Measurements from ENCODE around the gene POMT1.
"Not testable (repeated sequence)": the region's sequence is repeated elsewhere in the genome, so short reads cannot be mapped to it uniquely, and the experiment has no call there.

Gene POMT1

GRCh38 chr9:131525643-131526565 lies 23.2 kb downstream of the POMT1 start:
- DNase-seq (ENCODE audit: low read depth), result no peak

DNA sequence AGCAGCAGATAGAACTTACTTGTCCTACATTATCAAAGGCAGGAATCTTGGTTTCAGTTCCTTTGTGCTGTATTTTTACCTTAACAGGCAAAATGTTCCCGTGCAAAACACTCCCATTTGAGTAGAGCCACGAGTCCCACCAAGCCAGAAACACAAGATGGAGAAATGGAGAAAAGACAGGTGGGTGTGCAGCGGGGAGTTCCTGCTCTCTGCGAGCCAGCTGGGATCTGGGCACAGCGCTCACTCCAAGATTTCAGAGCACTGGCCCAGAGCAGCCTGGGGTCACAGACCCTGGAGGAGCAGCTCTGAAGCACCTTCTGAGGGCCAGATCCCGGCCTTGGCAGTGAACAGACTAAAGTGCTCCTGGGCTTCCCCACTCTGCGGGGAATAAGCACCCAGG lies 25.5 kb downstream of the POMT1 start:
- no peak for DNase-seq (ENCODE audit: low read depth)

DNA sequence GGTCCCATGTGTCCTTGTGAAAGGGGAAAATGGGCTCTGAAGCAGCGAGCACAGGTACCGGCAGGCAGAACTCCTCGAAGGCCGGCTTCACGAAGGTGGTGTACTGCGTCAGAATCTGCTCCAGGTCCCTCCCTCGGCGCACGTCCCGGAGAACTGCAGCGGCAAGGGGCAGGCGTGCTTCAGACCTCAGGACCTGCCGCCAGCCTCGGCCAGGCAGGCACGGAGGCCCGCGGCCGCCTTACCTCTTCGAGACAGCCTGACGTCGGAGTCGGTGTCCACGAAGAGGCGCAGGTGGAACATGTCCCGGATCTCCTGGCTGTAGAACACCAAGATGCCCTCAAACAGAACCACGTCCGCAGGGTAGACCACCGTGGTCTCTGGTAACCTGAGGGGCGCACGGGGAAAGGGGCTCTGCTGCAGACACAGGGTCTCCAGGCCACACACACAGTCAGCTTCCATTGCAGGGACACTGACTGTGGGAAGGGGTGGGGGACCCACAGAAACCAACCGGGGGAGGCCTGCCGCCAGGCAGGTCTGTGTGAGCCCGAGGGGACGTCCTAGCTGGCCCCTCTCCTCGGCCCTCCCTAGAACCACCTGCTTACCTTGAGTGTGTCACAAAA lies 26.3 kb downstream of the POMT1 start:
- no peak for DNase-seq (ENCODE audit: low read depth)

GRCh38 chr9:131529597-131530545 lies 27.2 kb downstream of the POMT1 start:
- DNase-seq (ENCODE audit: low read depth), result no peak

DNA sequence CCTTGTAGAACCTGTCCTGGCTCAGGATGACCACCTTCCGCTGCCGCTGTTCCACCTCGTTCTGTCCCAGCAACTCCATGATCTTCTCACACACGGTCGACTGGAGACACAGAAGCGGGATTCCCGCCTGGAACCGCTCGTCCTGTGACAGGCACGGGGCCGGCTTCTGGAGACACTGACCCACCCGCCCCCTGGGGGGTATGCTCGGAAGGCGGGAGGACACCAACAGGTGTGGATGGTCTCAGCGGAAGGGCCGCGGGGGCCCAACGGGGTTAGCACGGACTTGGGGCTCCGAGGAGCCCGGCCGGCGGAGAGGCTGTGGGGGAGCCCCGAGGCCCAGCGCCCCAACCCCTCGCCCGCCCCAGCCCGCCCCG lies 27.8 kb downstream of the POMT1 start:
- DNase-seq (ENCODE audit: low read depth), result no peak

- DNase-seq (ENCODE audit: low read depth), result no peak
These were observed 28.5 kb downstream of the POMT1 start, which contains the start of gene UCK1 for GRCh38 chr9:131530920-131531832. Gene UCK1 (minus strand): TSS chr9:131531263. CDS start chr9:131531174, 89 bp downstream.

DNA sequence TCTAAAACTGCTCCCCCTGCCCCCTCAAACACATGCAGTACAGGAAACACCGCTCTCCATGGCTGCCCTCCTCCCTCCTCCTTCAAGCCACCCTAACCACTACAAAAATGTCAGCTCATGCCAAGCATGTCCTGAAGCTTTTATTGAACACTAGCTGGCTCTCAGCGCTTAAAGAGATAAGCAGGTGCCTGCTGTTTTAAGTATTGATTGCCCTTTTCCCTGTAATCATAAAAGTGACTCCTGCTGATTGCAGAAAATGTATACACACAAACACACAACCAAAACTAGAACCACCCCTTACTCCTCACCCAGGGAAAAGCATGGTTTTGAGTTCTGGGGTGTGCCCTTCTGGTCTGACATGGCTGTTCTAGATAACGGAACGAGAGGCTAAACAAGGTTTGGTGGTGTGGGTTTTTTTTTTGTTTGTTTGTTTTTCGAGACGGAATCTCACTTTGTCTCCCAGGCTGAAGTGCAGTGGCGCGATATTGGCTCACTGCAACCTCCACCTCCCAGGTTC lies 32.1 kb downstream of the POMT1 start:
- no peak for DNase-seq (ENCODE audit: low read depth)

- DNase-seq (ENCODE audit: low read depth), result no peak
These were observed 35.2 kb downstream of the POMT1 start for GRCh38 chr9:131537946-131538345.

DNA sequence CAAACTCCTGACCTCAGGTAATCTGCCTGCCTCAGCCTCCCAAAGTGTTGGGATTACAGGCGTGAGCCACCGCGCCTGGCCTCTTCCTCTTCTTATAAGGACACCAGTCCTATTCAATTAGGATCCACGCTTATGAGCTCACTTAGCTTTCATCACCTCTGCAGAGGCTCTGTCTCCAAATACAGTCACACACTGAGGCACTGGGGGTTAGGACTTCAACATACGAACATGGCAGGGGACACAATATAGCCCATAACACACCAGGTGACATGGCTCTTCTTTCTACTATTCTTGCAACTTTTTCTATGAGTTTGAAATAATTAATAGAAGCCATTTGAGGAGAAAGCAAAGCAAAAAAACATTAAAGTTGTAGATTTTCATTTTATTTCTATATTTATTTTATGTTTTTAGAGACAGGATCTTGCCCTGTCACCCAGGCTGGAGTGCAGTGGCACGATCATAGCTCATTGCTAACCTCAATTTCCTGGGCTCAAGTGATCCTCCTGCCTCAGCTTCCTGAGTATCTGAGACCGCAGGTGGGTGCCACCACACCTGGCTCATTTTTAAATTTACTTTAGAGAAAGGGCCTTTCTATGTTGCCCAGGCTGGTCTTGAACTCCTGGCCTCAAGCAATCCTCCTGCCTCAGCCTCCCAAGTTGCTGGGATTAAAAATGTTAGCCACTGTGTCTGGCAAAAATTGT lies 36.7 kb downstream of the POMT1 start:
- no peak for DNase-seq (ENCODE audit: low read depth)

DNA sequence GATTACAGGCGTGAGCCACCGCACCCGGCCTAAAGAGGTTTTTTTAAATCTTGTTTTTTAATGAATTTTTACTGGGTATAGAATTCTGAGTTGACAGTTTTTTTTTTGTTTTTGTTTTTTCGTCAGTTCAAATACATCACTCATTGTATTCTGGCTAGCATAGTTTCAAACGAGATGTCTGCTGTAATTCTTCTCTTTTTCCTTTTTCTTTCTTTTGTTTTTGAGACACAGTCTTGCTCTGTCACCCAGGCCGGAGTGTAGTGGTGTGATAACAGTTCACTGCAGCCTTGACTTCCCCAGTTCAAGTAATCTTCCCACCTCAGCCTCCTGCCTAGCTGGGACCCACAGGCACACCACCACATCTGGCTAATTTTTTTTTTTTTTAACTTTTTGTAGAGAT lies 40.4 kb downstream of the POMT1 start:
- DNase-seq (ENCODE audit: low read depth), result no peak

DNA sequence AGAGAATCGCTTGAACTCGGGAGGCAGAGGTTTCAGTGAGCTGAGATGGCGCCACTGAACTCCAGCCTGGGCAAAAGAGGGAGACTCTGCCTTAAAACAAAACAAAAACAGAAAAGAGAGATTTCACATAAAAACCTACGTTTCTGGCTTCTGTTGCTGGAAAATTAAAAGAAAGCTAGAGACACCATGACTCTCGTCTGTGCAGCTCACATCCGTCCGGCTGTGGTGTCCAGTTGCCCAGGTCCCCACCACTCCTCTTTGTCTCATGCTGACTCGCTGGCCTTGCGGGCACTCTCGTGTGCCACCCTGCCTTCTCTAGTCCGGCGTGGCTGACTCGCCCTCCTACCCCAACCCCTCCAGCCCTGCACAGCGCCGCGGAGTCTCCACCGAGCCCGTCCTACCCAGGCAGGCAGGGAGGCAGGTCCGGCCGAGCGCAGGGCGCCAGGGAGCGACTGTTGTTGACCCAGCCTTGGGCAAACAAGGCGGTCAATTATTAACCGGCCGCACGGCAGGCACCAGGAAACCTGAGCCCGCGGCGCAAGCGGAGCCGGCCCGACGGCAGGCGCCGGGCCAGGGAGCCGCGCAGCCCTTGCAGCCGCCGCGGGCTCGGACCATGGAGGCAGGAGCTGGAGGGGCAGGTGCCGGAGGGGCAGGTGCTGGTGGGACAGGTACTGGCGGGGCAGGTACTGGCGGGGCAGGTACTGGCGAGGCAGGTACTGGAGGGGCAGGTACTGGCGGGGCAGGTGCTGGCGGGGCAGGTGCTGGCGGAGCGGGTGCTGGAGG lies 42.5 kb downstream of the POMT1 start, which contains the start of gene PRRT1B:
Gene PRRT1B (plus strand): TSS at position 521 of the 783 bp plus-strand sequence. CDS start 93 bp downstream, at position 614.
- DNase-seq (ENCODE audit: low read depth), result no peak

GRCh38 chr9:131545786-131546335 lies 43.1 kb downstream of the POMT1 start:
- DNase-seq (ENCODE audit: low read depth), result no peak

DNA sequence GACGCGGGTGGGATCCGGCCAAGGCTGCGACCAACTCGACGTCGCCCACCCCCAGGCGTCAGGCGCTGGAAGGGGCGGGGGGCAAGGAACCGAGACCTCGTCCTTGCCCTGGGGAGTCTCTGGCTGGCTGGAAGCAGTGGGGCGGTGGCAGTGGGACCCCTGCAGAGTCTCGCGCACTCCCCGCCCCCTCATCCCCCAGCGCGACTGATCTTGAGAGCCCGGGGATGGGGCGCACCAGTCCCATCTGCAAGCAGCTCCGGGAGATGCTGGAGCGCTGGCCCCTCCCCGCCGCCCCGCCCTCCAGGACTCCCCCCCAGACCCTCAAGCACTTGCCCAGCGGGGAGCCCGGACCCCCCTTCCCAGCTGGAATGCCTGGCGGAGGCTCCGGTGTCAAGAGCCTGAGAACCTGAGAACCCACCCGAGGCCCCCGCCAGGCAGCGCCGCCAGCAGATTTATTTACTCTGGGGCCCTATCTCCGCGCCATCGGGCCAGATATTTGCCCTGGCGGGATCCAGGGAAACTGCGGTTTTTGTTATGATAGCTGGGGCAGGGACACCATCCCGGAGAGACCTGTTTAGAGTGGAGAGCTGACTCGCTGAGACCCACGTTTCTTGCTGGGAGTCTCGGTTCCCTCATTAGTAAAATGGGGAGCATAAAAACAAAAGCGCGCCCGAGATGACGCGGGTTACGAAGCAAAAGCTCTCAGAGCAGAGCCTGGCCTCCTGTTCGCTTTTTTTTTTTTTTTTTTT lies 43.8 kb downstream of the POMT1 start:
- DNase-seq (ENCODE audit: low read depth), result no peak

DNA sequence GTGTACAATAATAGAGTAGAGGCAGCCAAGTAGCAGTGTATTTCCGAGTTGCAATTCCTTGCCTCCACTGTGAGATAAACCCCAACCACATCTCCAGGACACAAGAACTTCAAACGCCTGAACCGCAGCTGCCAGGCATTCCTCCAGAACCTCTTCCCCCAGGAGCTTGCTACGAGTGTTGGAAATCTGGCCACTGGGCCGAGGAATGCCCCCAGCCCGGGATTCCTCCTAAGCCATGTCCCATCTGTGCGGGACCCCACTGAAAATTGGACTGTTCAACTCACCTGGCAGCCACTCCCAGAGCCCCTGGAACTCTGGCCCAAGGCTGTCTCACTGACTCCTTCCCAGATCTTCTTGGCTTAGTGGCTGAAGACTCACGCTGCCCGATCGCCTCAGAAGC lies 46.5 kb downstream of the POMT1 start:
- not testable (repeated sequence) for DNase-seq (ENCODE audit: low read depth)

DNA sequence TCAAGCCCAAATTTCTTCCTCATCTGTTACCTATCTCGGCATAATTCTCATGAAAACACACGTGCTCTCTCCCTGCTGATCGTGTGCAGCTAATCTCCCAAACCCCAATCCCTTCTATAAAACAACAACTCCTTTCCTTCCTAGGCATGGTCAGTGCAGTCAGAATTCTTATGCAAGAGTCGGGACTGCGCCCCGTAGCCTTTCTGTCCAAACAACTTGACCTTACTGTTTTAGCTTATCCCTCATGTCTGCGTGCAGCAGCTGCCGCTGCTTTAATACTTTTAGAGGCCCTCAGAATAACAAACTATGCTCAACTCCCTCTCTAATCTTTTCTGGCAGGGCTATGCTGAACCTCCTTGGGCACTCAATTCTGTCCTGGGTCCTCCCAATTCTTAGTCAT lies 47.7 kb downstream of the POMT1 start:
- not testable (repeated sequence) for DNase-seq (ENCODE audit: low read depth)

DNA sequence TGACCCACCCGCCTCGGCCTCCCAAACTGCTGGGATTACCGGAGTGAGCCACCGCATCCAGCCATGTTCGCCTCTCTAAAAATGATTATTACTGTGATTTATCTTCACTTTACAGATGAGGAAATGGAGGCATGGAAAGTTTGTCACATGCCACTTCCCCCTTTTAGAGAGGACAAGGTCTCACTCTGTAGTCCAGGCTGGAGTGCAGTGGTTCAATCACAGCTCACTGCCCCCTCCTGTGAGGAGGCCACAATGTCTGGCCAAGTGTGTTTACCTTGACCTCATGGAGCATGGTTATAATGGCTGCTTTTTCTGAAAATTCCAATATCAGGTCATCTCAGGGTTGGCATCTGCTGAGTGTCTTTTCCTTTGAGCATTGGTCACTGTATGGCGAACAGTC lies 49.3 kb downstream of the POMT1 start:
- no peak for DNase-seq (ENCODE audit: low read depth)

GRCh38 chr9:131554087-131554842 lies 51.5 kb downstream of the POMT1 start:
- DNase-seq (ENCODE audit: low read depth), result no peak
